ENCODE data around the gene S100A14. TPM values are rescaled to one million over a fixed set of nuclear protein-coding genes. Genes with fewer than 3 reads are reported as not detected.

S100A14 gene
- total and polyA plus RNA-seq, 9 of the 15 experiments (the other 6 are each of a cell fraction or from before 2014, with no cell fraction given), result 0.10 to 0.64 (median 0.24) TPM; not detected in 3

- no peak for TF ChIP-seq ZNF740 (CRISPR knock-in tag; IDR thresholded peaks at IDR 0.05)
- TF ChIP-seq ZNF740 (tag; IDR thresholded peaks at IDR 0.05), result 0 out of 4 replicates have a peak, but pooled peaks of 1 of the 2 experiments have one; percentile 11
- no peak for TF ChIP-seq SMC3 (conservative IDR thresholded peaks at IDR 0.05; ENCODE audit: insufficient read depth, low read depth, low read length)
- TF ChIP-seq HDAC1 (IDR thresholded peaks at IDR 0.05), result peak in 1 of 2 experiments; percentile 59; a peak in 1 of 4 replicates
- no peak for TF ChIP-seq ZNF124 (CRISPR knock-in tag; IDR thresholded peaks at IDR 0.05)
- TF ChIP-seq ZBTB7A (IDR thresholded peaks at IDR 0.05; ENCODE audit: borderline replicate concordance, control insufficient read depth, low read depth, low read length), result peak; percentile 48; the same call in 1 of the 2 replicates
- TF ChIP-seq ZNF24 (IDR thresholded peaks at IDR 0.05), result no peak
- TF ChIP-seq, protein P1, sequence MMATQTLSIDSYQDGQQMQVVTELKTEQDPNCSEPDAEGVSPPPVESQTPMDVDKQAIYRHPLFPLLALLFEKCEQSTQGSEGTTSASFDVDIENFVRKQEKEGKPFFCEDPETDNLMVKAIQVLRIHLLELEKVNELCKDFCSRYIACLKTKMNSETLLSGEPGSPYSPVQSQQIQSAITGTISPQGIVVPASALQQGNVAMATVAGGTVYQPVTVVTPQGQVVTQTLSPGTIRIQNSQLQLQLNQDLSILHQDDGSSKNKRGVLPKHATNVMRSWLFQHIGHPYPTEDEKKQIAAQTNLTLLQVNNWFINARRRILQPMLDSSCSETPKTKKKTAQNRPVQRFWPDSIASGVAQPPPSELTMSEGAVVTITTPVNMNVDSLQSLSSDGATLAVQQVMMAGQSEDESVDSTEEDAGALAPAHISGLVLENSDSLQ (IDR thresholded peaks at IDR 0.05), result peak; percentile 47; the same call in 1 of the 2 replicates
- no peak for TF ChIP-seq NCOA2 (IDR thresholded peaks at IDR 0.05; ENCODE audit: partially characterized antibody in 2 of 2)
- TF ChIP-seq, protein P2, sequence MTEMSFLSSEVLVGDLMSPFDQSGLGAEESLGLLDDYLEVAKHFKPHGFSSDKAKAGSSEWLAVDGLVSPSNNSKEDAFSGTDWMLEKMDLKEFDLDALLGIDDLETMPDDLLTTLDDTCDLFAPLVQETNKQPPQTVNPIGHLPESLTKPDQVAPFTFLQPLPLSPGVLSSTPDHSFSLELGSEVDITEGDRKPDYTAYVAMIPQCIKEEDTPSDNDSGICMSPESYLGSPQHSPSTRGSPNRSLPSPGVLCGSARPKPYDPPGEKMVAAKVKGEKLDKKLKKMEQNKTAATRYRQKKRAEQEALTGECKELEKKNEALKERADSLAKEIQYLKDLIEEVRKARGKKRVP (CRISPR knock-in tag; IDR thresholded peaks at IDR 0.05), result no peak
- TF ChIP-seq STAG1 (CRISPR knock-in tag; IDR thresholded peaks at IDR 0.05; ENCODE audit: borderline replicate concordance), result no peak
- TF ChIP-seq FOXA1 (IDR thresholded peaks at IDR 0.05; ENCODE audit: borderline replicate concordance), result no peak
- 0 out of 2 replicates have a peak, but pooled peaks have one; percentile 15 for TF ChIP-seq CBFA2T3 (IDR thresholded peaks at IDR 0.05)
- TF ChIP-seq, protein P3, sequence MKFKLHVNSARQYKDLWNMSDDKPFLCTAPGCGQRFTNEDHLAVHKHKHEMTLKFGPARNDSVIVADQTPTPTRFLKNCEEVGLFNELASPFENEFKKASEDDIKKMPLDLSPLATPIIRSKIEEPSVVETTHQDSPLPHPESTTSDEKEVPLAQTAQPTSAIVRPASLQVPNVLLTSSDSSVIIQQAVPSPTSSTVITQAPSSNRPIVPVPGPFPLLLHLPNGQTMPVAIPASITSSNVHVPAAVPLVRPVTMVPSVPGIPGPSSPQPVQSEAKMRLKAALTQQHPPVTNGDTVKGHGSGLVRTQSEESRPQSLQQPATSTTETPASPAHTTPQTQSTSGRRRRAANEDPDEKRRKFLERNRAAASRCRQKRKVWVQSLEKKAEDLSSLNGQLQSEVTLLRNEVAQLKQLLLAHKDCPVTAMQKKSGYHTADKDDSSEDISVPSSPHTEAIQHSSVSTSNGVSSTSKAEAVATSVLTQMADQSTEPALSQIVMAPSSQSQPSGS (CRISPR knock-in tag; IDR thresholded peaks at IDR 0.05), result no peak
- TF ChIP-seq RBM14 (IDR thresholded peaks at IDR 0.05; ENCODE audit: borderline replicate concordance, insufficient read depth, low read depth, low read length), result no peak
- TF ChIP-seq, protein P4, sequence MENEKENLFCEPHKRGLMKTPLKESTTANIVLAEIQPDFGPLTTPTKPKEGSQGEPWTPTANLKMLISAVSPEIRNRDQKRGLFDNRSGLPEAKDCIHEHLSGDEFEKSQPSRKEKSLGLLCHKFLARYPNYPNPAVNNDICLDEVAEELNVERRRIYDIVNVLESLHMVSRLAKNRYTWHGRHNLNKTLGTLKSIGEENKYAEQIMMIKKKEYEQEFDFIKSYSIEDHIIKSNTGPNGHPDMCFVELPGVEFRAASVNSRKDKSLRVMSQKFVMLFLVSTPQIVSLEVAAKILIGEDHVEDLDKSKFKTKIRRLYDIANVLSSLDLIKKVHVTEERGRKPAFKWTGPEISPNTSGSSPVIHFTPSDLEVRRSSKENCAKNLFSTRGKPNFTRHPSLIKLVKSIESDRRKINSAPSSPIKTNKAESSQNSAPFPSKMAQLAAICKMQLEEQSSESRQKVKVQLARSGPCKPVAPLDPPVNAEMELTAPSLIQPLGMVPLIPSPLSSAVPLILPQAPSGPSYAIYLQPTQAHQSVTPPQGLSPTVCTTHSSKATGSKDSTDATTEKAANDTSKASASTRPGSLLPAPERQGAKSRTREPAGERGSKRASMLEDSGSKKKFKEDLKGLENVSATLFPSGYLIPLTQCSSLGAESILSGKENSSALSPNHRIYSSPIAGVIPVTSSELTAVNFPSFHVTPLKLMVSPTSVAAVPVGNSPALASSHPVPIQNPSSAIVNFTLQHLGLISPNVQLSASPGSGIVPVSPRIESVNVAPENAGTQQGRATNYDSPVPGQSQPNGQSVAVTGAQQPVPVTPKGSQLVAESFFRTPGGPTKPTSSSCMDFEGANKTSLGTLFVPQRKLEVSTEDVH (IDR thresholded peaks at IDR 0.05; ENCODE audit: low read depth, partially characterized antibody), result peak; percentile 36
- TF ChIP-seq KHSRP (IDR thresholded peaks at IDR 0.05), result no peak
- TF ChIP-seq, protein P5, sequence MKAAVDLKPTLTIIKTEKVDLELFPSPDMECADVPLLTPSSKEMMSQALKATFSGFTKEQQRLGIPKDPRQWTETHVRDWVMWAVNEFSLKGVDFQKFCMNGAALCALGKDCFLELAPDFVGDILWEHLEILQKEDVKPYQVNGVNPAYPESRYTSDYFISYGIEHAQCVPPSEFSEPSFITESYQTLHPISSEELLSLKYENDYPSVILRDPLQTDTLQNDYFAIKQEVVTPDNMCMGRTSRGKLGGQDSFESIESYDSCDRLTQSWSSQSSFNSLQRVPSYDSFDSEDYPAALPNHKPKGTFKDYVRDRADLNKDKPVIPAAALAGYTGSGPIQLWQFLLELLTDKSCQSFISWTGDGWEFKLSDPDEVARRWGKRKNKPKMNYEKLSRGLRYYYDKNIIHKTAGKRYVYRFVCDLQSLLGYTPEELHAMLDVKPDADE (conservative IDR thresholded peaks at IDR 0.05; ENCODE audit: control insufficient read depth, low read depth, low read length), result peak; percentile 87
- no peak for TF ChIP-seq NUFIP1 (IDR thresholded peaks at IDR 0.05; ENCODE audit: partially characterized antibody)
Measured at GRCh38 chr1:153658400-153659174, 42.5 kb upstream of the S100A14 start, which contains the start of gene SNAPIN (continued).

All from K562 (cell line).